HAP-1 (cell line): ENCODE results near the gene DENND5B.
"Not testable (repeated sequence)": the region's sequence is repeated elsewhere in the genome, so short reads cannot be mapped to it uniquely, and the experiment has no call there.

Experiments
- DNase-seq, 2 experiments: peaks; one replicate each; pipeline ENCODE4 v3.0.0-alpha.2; 2016 to 2020; ENCODE audit warnings: low spot score in 2 of 2
- H3K27me3 ChIP-seq: fragments of 250-450 bp; sonication (Bioruptor Pico); 2 replicates; pipeline ENCODE4 v1.5.1; 2020; ENCODE audit warnings: low read depth, mild to moderate bottlenecking, moderate library complexity
- H3K36me3 ChIP-seq: fragments of 250-450 bp; sonication (Bioruptor Pico); replicated peaks from 2 replicates; pipeline ENCODE4 v1.5.1; 2020; ENCODE audit warnings: mild to moderate bottlenecking
- H3K4me1 ChIP-seq: fragments of 250-450 bp; sonication (Bioruptor Pico); 2 replicates; pipeline ENCODE4 v1.5.1; 2020; ENCODE audit warnings: mild to moderate bottlenecking
- H3K4me3 ChIP-seq: fragments of 250-450 bp; sonication (Bioruptor Pico); 2 replicates; pipeline ENCODE4 v1.5.1; 2020; ENCODE audit warnings: mild to moderate bottlenecking, moderate library complexity
- H3K9me3 ChIP-seq: fragments of 250-450 bp; sonication (Bioruptor Pico); 2 replicates; pipeline ENCODE4 v1.5.1; 2020; ENCODE audit warnings: mild to moderate bottlenecking, moderate library complexity
- in situ Hi-C: fragments of 300-500 bp; cut with MboI; formaldehyde crosslinking; loops from 3 replicates; pipeline ENCODE4 v1.14.3; 2020; ENCODE audit warnings: low sequenced_read_pairs, inconsistent platforms, mixed read lengths

Gene DENND5B

GRCh38 chr12:31584782-31585181, 6.2 kb downstream of the DENND5B start:
- no peak for DNase-seq
- in situ Hi-C loops, result no loop called here
- Histone ChIP-seq H3K27me3 (no peaks in the 10 kb centered on the region), H3K4me3 (no peak overlapping the region), H3K9me3 (no peaks in the 10 kb centered on the region), H3K36me3 (no peaks in the 10 kb centered on the region), H3K4me1 (peaks cover 14% of the 10 kb centered on the region)

GRCh38 chr12:31583878-31584277, 7.1 kb downstream of the DENND5B start:
- in situ Hi-C loops, result no loop called here
- no peaks in the 10 kb centered on the region for H3K36me3 ChIP-seq
- no peaks in the 10 kb centered on the region for H3K9me3 ChIP-seq
- peaks cover 9% of the 10 kb centered on the region for H3K4me1 ChIP-seq
- no peak for DNase-seq
- no peak overlapping the region for H3K4me3 ChIP-seq
- no peaks in the 10 kb centered on the region for H3K27me3 ChIP-seq

GRCh38 chr12:31582155-31582554, 8.8 kb downstream of the DENND5B start:
- Histone ChIP-seq H3K27me3 (no peaks in the 10 kb centered on the region), H3K4me1 (peaks cover 4% of the 10 kb centered on the region; the same call in 1 of the 2 replicates), H3K36me3 (no peaks in the 10 kb centered on the region), H3K4me3 (no peak overlapping the region), H3K9me3 (no peaks in the 10 kb centered on the region)
- in situ Hi-C loops, result no loop called here
- DNase-seq, result no peak

GRCh38 chr12:31578632-31579031, 12.3 kb downstream of the DENND5B start:
- H3K36me3 ChIP-seq, result no peaks in the 10 kb centered on the region
- no peaks in the 10 kb centered on the region for H3K9me3 ChIP-seq
- no peak overlapping the region for H3K4me3 ChIP-seq
- in situ Hi-C loops, result no loop called here
- DNase-seq, result no peak
- H3K4me1 ChIP-seq, result no peaks in the 10 kb centered on the region; the same call in 1 of the 2 replicates
- no peaks in the 10 kb centered on the region for H3K27me3 ChIP-seq

- H3K36me3 ChIP-seq, result no peaks in the 10 kb centered on the region
- H3K9me3 ChIP-seq, result no peaks in the 10 kb centered on the region
- no peak overlapping the region for H3K4me3 ChIP-seq
- no peak for DNase-seq
- H3K27me3 ChIP-seq, result no peaks in the 10 kb centered on the region
- H3K4me1 ChIP-seq, result no peaks in the 10 kb centered on the region; the same call in 1 of the 2 replicates
- in situ Hi-C loops, result no loop called here
These were observed 15.9 kb downstream of the DENND5B start for GRCh38 chr12:31574803-31575575.

GRCh38 chr12:31574367-31574766, 16.6 kb downstream of the DENND5B start:
- H3K27me3 ChIP-seq, H3K9me3 ChIP-seq, H3K36me3 ChIP-seq, in situ Hi-C loops, DNase-seq, H3K4me3 ChIP-seq, H3K4me1 ChIP-seq: not testable (repeated sequence)

- Histone ChIP-seq H3K4me3 (no peak overlapping the region), H3K36me3 (no peaks in the 10 kb centered on the region), H3K27me3 (no peaks in the 10 kb centered on the region), H3K9me3 (no peaks in the 10 kb centered on the region), H3K4me1 (no peaks in the 10 kb centered on the region; the same call in 1 of the 2 replicates)
- DNase-seq, result no peak
- in situ Hi-C loops, result no loop called here
These were observed 17.9 kb downstream of the DENND5B start for GRCh38 chr12:31572900-31573600.

GRCh38 chr12:31570880-31571279, 20.1 kb downstream of the DENND5B start:
- Histone ChIP-seq H3K9me3 (no peaks in the 10 kb centered on the region), H3K36me3 (no peaks in the 10 kb centered on the region), H3K4me3 (no peak overlapping the region), H3K4me1 (no peaks in the 10 kb centered on the region; the same call in 1 of the 2 replicates), H3K27me3 (no peaks in the 10 kb centered on the region)
- DNase-seq, result no peak
- in situ Hi-C loops, result no loop called here

GRCh38 chr12:31569517-31569916, 21.4 kb downstream of the DENND5B start:
- in situ Hi-C loops, result not testable (repeated sequence)

GRCh38 chr12:31568498-31568897, 22.4 kb downstream of the DENND5B start:
- DNase-seq, result no peak
- no peak overlapping the region for H3K4me3 ChIP-seq
- H3K36me3 ChIP-seq, result no peaks in the 10 kb centered on the region
- in situ Hi-C loops, result no loop called here
- H3K4me1 ChIP-seq, result no peaks in the 10 kb centered on the region
- no peaks in the 10 kb centered on the region for H3K9me3 ChIP-seq
- no peaks in the 10 kb centered on the region for H3K27me3 ChIP-seq

More at GRCh38 chr12:31569517-31569916, 21.4 kb downstream of the DENND5B start:
- not testable (repeated sequence) for H3K27me3 ChIP-seq, H3K4me1 ChIP-seq, H3K4me3 ChIP-seq, H3K36me3 ChIP-seq, DNase-seq, H3K9me3 ChIP-seq

- DNase-seq, result no peak
- no peak overlapping the region for H3K4me3 ChIP-seq
- no peaks in the 10 kb centered on the region for H3K36me3 ChIP-seq
- no peaks in the 10 kb centered on the region for H3K27me3 ChIP-seq
- H3K9me3 ChIP-seq, result no peaks in the 10 kb centered on the region
- in situ Hi-C loops, result no loop called here
- no peaks in the 10 kb centered on the region for H3K4me1 ChIP-seq
These were observed 23.9 kb downstream of the DENND5B start for GRCh38 chr12:31567029-31567428.

- no peaks in the 10 kb centered on the region for H3K27me3 ChIP-seq
- no peak overlapping the region for H3K4me3 ChIP-seq
- H3K36me3 ChIP-seq, result no peaks in the 10 kb centered on the region
- H3K4me1 ChIP-seq, result no peaks in the 10 kb centered on the region
- in situ Hi-C loops, result no loop called here
- no peaks in the 10 kb centered on the region for H3K9me3 ChIP-seq
- DNase-seq, result no peak
These were observed 24.4 kb downstream of the DENND5B start for GRCh38 chr12:31566547-31566946.

- no peaks in the 10 kb centered on the region for H3K27me3 ChIP-seq
- no peak overlapping the region for H3K4me3 ChIP-seq
- H3K4me1 ChIP-seq, result no peaks in the 10 kb centered on the region
- no peaks in the 10 kb centered on the region for H3K9me3 ChIP-seq
- in situ Hi-C loops, result no loop called here
- no peak for DNase-seq
- no peaks in the 10 kb centered on the region for H3K36me3 ChIP-seq
These were observed 28.2 kb downstream of the DENND5B start for GRCh38 chr12:31562594-31563328.

GRCh38 chr12:31560516-31560915, 30.4 kb downstream of the DENND5B start:
- Histone ChIP-seq H3K27me3 (no peaks in the 10 kb centered on the region), H3K36me3 (no peaks in the 10 kb centered on the region), H3K9me3 (no peaks in the 10 kb centered on the region), H3K4me1 (no peaks in the 10 kb centered on the region), H3K4me3 (no peak overlapping the region)
- in situ Hi-C loops, result no loop called here
- DNase-seq, result no peak
